Ovary (tissue), 9 donors: ENCODE measurements around the gene ATP6V0B. TPM values are rescaled to one million over a fixed set of nuclear protein-coding genes. Genes with fewer than 3 reads are reported as not detected.

Experiments used
- DNase-seq, 5 donors: peaks; one replicate each; pipeline ENCODE4 v3.0.0-alpha.2; 2019 to 2020
- H3K27ac ChIP-seq, 2 donors: fragments of 200-600 bp; one replicate each; pipeline versions ENCODE4 v1.5.1 to v1.8.0; 2019 to 2022
- H3K27me3 ChIP-seq: fragments of 200-600 bp; one replicate; pipeline ENCODE4 v1.8.0; 2022
- H3K36me3 ChIP-seq: fragments of 200-600 bp; sonication (generic); one replicate; pipeline ENCODE4 v1.5.1; 2019
- H3K4me1 ChIP-seq: one replicate; pipeline ENCODE4 v1.8.1; 2013; ENCODE audit warnings: mild to moderate bottlenecking, moderate library complexity; ENCODE audit not compliant: insufficient read depth
- H3K4me3 ChIP-seq: fragments of 200-600 bp; sonication (generic); one replicate; pipeline ENCODE4 v1.5.1; 2017
- H3K9me3 ChIP-seq, 2 donors: fragments of 200-600 bp in 1 of 2; sonication (generic) in 1 of 2; one replicate each; pipeline versions ENCODE4 v1.5.1 to v1.8.1; 2013 to 2019; ENCODE audit warnings: mild to moderate bottlenecking in 1 of 2, moderate library complexity in 1 of 2
- CTCF ChIP-seq, 3 donors: fragments of 450-650 bp in 2 of 3; fragments of 200-600 bp in 1 of 3; IDR thresholded peaks; one replicate each; pipeline versions ENCODE4 v1.5.1 to v1.8.0; 2016 to 2022; ENCODE audit warnings: antibody characterized with exemption in 3 of 3, mild to moderate bottlenecking in 1 of 3
- EP300 ChIP-seq: sonication (generic); formaldehyde crosslinking; IDR thresholded peaks from one replicate; pipeline ENCODE4 v1.6.1; 2017; ENCODE audit warnings: antibody characterized with exemption
- POLR2A ChIP-seq: fragments of 450-650 bp; IDR thresholded peaks from one replicate; pipeline ENCODE4 v1.6.1; 2017; ENCODE audit warnings: antibody characterized with exemption, mild to moderate bottlenecking, moderate library complexity
- WGBS, 3 donors: extraction: QIAGEN DNeasy Blood & Tissue Kit in 1 of 3; methylation state at CpG; one replicate each; pipeline versions ENCODE4 v1.1.5 to v1.1.7; 2013 to 2017; 5-methylcytosine and 5-hydroxymethylcytosine counted together
- intact Hi-C, 4 donors: fragments of 100-400 bp; cut with DNase I; formaldehyde crosslinking; loops; one replicate each; pipeline versions ENCODE4 v1.11.0 to v1.15.1; 2022 to 2023
- polyA plus RNA-seq, 2 donors: library from polyadenylated mRNA; stranded (reverse); fragments of 200-250 nt in 1 of 2; fragments of 350-450 nt in 1 of 2; fragmentation: Illumina TruSeq in 1 of 2; extraction: RNeasy Lipid Tissue Mini Kit (QIAGEN cat#74804) in 1 of 2; gene quantifications; one replicate each; pipeline ENCODE4 v1.2.3, GENCODE V29; 2013 to 2014
- total RNA-seq, 7 donors: library from RNA; depleted of rRNA in 2 of 7; stranded (reverse); fragments of >200 nt in 2 of 7; fragmentation: NEBNext Ultra II Directional in 3 of 7; extraction: Animal tissue kit (Norgen Biotek cat#: 25700) in 3 of 7; gene quantifications; one replicate each; pipeline versions ENCODE4 v1.1.0 to v1.2.4, GENCODE V29; 2016 to 2023
- donor health status: DM: no; HTN: no; CAD: no; lungs with moderate emphysema.
- donor health status: DM: no; HTN: no; CAD: no.
- donor health status: Bipolar disorder and iron deficiency.
- donor health status: DM: yes; HTN: yes; CAD: no.
- donor health status: DM: no; HTN: no; CAD: no.
- donor health status: DM: yes; HTN: yes; CAD: no.

ATP6V0B gene
- total and polyA plus RNA-seq, 9 donors, result 46.1 to 108 (median 74.4) TPM

GRCh38 chr1:43986712-43987111, 12.0 kb downstream of the ATP6V0B start:
- intact Hi-C loops, result no loop called here
- Histone ChIP-seq H3K4me3 (no peak overlapping the region), H3K4me1 (no peaks in the 10 kb centered on the region), H3K36me3 (no peaks in the 10 kb centered on the region), H3K9me3 (no peaks in the 10 kb centered on the region), H3K27me3 (no peaks in the 10 kb centered on the region), H3K27ac (no peak overlapping the region)
- no peak for DNase-seq
- TF ChIP-seq CTCF (IDR thresholded peaks at IDR 0.05) (no peak), POLR2A (no peak), EP300 (no peak)
- WGBS, 3 donors, result 61 to 77% (median 72%) methylated on average over 6 of the region's 6 CpGs

- TF ChIP-seq CTCF (IDR thresholded peaks at IDR 0.05) (no peak), EP300 (no peak), POLR2A (no peak)
- no peak overlapping the region for H3K27ac ChIP-seq
- DNase-seq, result no peak
- H3K9me3 ChIP-seq, result no peaks in the 10 kb centered on the region
- no peaks in the 10 kb centered on the region for H3K27me3 ChIP-seq
- H3K4me1 ChIP-seq, result peaks cover 1% of the 10 kb centered on the region
- intact Hi-C loops, result no loop called here
- H3K36me3 ChIP-seq, result no peaks in the 10 kb centered on the region
- 72 to 78% (median 76%) methylated on average over 6 of the region's 6 CpGs for WGBS, 3 donors
- H3K4me3 ChIP-seq, result no peak overlapping the region
Observed at GRCh38 chr1:43987159-43987902, 12.6 kb downstream of the ATP6V0B start.

GRCh38 chr1:43990271-43991199, 15.8 kb downstream of the ATP6V0B start:
- peak overlapping the region; percentile 62 for H3K4me3 ChIP-seq
- no peak for DNase-seq
- H3K9me3 ChIP-seq, result no peaks in the 10 kb centered on the region
- intact Hi-C loops, result loop anchor here in 1 of 4 donors (5.0 kb wide), 1 partner anchor 647 kb away; no protein-coding TSS in a partner anchor
- 60 to 74% (median 62%) methylated on average over 19 of the region's 19 CpGs for WGBS, 3 donors
- no peaks in the 10 kb centered on the region for H3K36me3 ChIP-seq
- H3K4me1 ChIP-seq, result peaks cover 1% of the 10 kb centered on the region
- no peaks in the 10 kb centered on the region for H3K27me3 ChIP-seq
- TF ChIP-seq CTCF (IDR thresholded peaks at IDR 0.05) (no peak), POLR2A (no peak), EP300 (no peak)
- H3K27ac ChIP-seq, result peak overlapping the region in 1 of 2 donors; percentile 51

- TF ChIP-seq CTCF (IDR thresholded peaks at IDR 0.05), result no peak
- no peak for TF ChIP-seq EP300
- TF ChIP-seq POLR2A, result no peak
Observed at GRCh38 chr1:43991200-43991475, 16.4 kb downstream of the ATP6V0B start.

More at GRCh38 chr1:43991200-43991475, 16.4 kb downstream of the ATP6V0B start:
- intact Hi-C loops, result loop anchor here in 1 of 4 donors (5.0 kb wide), 1 partner anchor 646 kb away; no protein-coding TSS in a partner anchor
- Histone ChIP-seq H3K4me1 (peaks cover 1% of the 10 kb centered on the region), H3K4me3 (peak overlapping the region; percentile 62), H3K27ac (peak overlapping the region in 1 of 2 donors; percentile 51), H3K27me3 (no peaks in the 10 kb centered on the region), H3K36me3 (no peaks in the 10 kb centered on the region), H3K9me3 (no peaks in the 10 kb centered on the region)
- WGBS, 3 donors, result 1 to 2% (median 1%) methylated on average over 10 of the region's 10 CpGs
- no peak for DNase-seq
